GM21390 (cell line): Measurements from ENCODE around the gene ZNF23.

Experiments
- ATAC-seq: cut with Tn5 transposase; IDR thresholded peaks from one replicate; pipeline ENCODE4 v1.9.1; 2021; ENCODE audit not compliant: unreplicated experiment

The ZNF23 gene

GRCh38 chr16:71472051-71472450 is 10.0 kb upstream of the ZNF23 start:
- ATAC-seq, result no peak

GRCh38 chr16:71467810-71468209 is 5.8 kb upstream of the ZNF23 start:
- no peak for ATAC-seq

- ATAC-seq, result no peak
Measured at GRCh38 chr16:71464231-71464630, 2.2 kb upstream of the ZNF23 start.

GRCh38 chr16:71460941-71461340 is 1.1 kb downstream of the ZNF23 start:
- ATAC-seq, result no peak

GRCh38 chr16:71460236-71460635 is 1.8 kb downstream of the ZNF23 start:
- ATAC-seq, result no peak

GRCh38 chr16:71459510-71459909 is 2.5 kb downstream of the ZNF23 start:
- ATAC-seq, result no peak

- no peak for ATAC-seq
Measured at GRCh38 chr16:71456801-71457200, 5.2 kb downstream of the ZNF23 start.

GRCh38 chr16:71453036-71453435 is 9.0 kb downstream of the ZNF23 start:
- ATAC-seq, result no peak

- no peak for ATAC-seq
Measured at GRCh38 chr16:71449020-71449419, 13.0 kb downstream of the ZNF23 start.

GRCh38 chr16:71448274-71448866 is 13.7 kb downstream of the ZNF23 start:
- no peak for ATAC-seq

GRCh38 chr16:71443714-71444113 is 18.3 kb downstream of the ZNF23 start:
- no peak for ATAC-seq

- ATAC-seq, result no peak
Measured at GRCh38 chr16:71442051-71442440, 20.0 kb downstream of the ZNF23 start, which contains the start of gene TLE7. Gene TLE7 (minus strand): TSS chr16:71442054. CDS start chr16:71433324, 8,730 bp downstream.

- no peak for ATAC-seq
Measured at GRCh38 chr16:71441348-71442050, 20.5 kb downstream of the ZNF23 start.

- ATAC-seq, result no peak
Measured at GRCh38 chr16:71440669-71441347, 21.2 kb downstream of the ZNF23 start.

GRCh38 chr16:71439523-71439922 is 22.5 kb downstream of the ZNF23 start:
- ATAC-seq, result no peak

GRCh38 chr16:71436473-71436872 is 25.6 kb downstream of the ZNF23 start:
- no peak for ATAC-seq

GRCh38 chr16:71432906-71433305 is 29.1 kb downstream of the ZNF23 start:
- no peak for ATAC-seq

GRCh38 chr16:71431991-71432390 is 30.1 kb downstream of the ZNF23 start:
- no peak for ATAC-seq

- ATAC-seq, result no peak
Measured at GRCh38 chr16:71431176-71431575, 30.9 kb downstream of the ZNF23 start.

GRCh38 chr16:71430744-71431143 is 31.3 kb downstream of the ZNF23 start:
- ATAC-seq, result no peak

GRCh38 chr16:71429581-71429980 is 32.5 kb downstream of the ZNF23 start:
- no peak for ATAC-seq

- no peak for ATAC-seq
Measured at GRCh38 chr16:71428883-71429282, 33.2 kb downstream of the ZNF23 start.
